ENCODE measurements around the gene CRIM1. TPM values are rescaled to one million over a fixed set of nuclear protein-coding genes. Genes with fewer than 3 reads are reported as not detected.

The CRIM1 gene
- total RNA-seq, 1 experiment from 2014 or later = 27.6 TPM

DNA sequence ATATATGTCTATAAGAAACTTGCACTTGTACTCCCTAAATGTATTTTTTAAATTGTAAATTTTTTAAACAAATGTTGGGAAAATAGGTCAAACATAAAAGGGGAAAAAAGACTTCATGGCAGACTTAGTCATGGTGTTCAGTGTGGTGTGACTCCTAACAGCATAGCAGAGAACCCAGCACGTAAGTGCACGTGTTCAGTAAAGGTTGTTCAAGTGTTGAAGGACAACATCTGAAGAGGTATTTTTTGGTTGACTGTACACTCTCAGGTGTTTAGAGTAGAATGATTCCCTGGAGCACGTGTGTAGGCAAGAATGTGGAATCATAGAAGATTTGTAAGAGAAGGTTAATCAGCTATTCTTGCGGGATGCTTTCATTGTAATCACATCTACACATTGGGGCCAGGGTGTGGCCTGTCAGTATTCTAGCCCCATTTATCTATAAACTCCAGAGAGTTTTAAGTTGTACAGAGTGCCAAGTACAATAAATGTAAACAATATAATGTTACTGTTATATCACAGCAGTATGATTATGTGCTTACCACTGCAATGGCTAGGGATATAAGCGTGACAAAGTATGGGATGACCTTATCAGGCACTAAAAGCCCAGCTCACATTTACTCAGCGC, 106.8 kb downstream of the CRIM1 start:
- Histone ChIP-seq H2BK5ac (ENCODE audit: insufficient read length, low read length) (no peak overlapping the region), H3K27ac (ENCODE audit: insufficient read length, low read depth, low read length) (peak overlapping the region; percentile 100), H4K8ac (replicated peaks; ENCODE audit: insufficient read length, low read depth, low read length) (no peak overlapping the region), H3K23me2 (ENCODE audit: insufficient read length, low read depth, low read length, poor library complexity, severe bottlenecking) (no peaks in the 10 kb centered on the region), H3K9ac (ENCODE audit: extremely low read depth, insufficient read length, low read length) (no peak overlapping the region), H4K5ac (ENCODE audit: insufficient read length, low read depth, low read length) (no peak overlapping the region), H3K4ac (ENCODE audit: low read depth, low read length) (no peak overlapping the region), H2BK120ac (ENCODE audit: low read depth, low read length, poor library complexity, severe bottlenecking) (no peak overlapping the region), H3K79me1 (ENCODE audit: insufficient read depth, low read depth, low read length, poor library complexity, severe bottlenecking) (peaks cover 3% of the 10 kb centered on the region), H4K20me1 (ENCODE audit: control insufficient read depth, insufficient read depth, insufficient read length) (no peaks in the 10 kb centered on the region), H3K14ac (ENCODE audit: insufficient read depth, low read length) (no peak overlapping the region), H4K91ac (ENCODE audit: insufficient read length, low read depth, low read length) (no peak overlapping the region), H3K56ac (ENCODE audit: insufficient read length, low read depth, low read length) (no peak overlapping the region), H3K27me3 (ENCODE audit: insufficient read depth, low read length) (no peaks in the 10 kb centered on the region), H3K79me2 (ENCODE audit: insufficient read depth, low read length) (no peaks in the 10 kb centered on the region; the same call in 1 of the 2 replicates), H2AFZ (ENCODE audit: low read length) (no peak overlapping the region), H3K23ac (ENCODE audit: insufficient read length, low read depth, low read length) (no peak overlapping the region), H3K4me1 (ENCODE audit: insufficient read depth, low read length) (peaks cover 30% of the 10 kb centered on the region), H2AK5ac (ENCODE audit: insufficient read length, low read length) (no peak overlapping the region), H3K4me2 (ENCODE audit: insufficient read depth, insufficient read length, low read length) (no peak overlapping the region), H2BK12ac (ENCODE audit: insufficient read length, low read depth, low read length) (no peak overlapping the region), H3T11ph (ENCODE audit: low read length) (no peak overlapping the region), H3K9me3 (ENCODE audit: control insufficient read depth, low read depth, low read length) (no peaks in the 10 kb centered on the region), H2BK20ac (ENCODE audit: low read depth, low read length, poor library complexity, severe bottlenecking) (no peak overlapping the region), H2BK15ac (ENCODE audit: low read depth, low read length) (no peak overlapping the region), H3K18ac (ENCODE audit: insufficient read length, low read depth, low read length) (no peak overlapping the region)
- no peak for TF ChIP-seq CTCF (conservative IDR thresholded peaks at IDR 0.05)
- DNase-seq = no peak
- Mint-ChIP-seq H3K27ac (peak overlapping the region; percentile 31 to 78 (median 38); a peak in 4 of 7 replicates), H3K27me3 (ENCODE audit: low read depth) (no peaks in the 10 kb centered on the region), H3K4me3 (no peak overlapping the region), H3K9me3 (no peaks in the 10 kb centered on the region), H3K4me1 (peaks cover 2 to 14% of the 10 kb centered on the region in 2 experiments), H3K36me3 (ENCODE audit: insufficient read depth in 1 of 3, low read depth in 3 of 3) (peaks cover 6 to 20% (median 18%) of the 10 kb centered on the region in 3 experiments; a peak in 6 of 7 replicates)
- WGBS (ENCODE audit: extremely low coverage, insufficient read length, low lambda C conversion rate) = no CpG with 5 or more reads among the region's 6 CpGs
